NCI-H1105 treated with DMSO at 0.1 percent for 48 hours (cell line): ENCODE measurements around the gene PEX11B.
"Not testable (repeated sequence)": the region's sequence is repeated elsewhere in the genome, so short reads cannot be mapped to it uniquely, and the experiment has no call there.

Source experiments
- DNase-seq: peaks from one replicate; lab custom pipeline; 2025; lab: John Stamatoyannopoulos, UW

PEX11B gene

DNA sequence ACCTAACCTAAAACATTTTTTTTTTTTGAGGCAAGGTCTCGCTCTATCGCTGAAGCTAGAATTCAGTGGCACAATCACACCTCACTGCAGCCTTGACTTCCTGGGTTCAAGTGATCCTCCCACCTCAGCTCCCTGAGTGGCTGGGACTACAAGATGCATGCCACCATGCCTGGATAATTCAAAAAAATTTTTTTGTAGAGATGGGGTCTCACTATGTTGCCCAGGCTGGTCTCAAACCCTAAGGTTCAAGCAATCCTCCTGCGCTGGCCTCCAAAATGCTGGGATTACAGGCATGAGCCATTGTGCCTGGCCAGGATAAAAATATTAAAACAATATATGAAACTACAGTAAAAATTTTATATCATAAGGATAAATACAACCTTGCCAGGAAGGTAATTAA lies 34.4 kb upstream of the PEX11B start:
- no peak for DNase-seq

GRCh38 chr1:145951526-145951925 lies 33.0 kb upstream of the PEX11B start:
- no peak for DNase-seq

- DNase-seq, result no peak
These were observed 30.7 kb upstream of the PEX11B start for GRCh38 chr1:145949219-145949618.

GRCh38 chr1:145947551-145947950 lies 29.0 kb upstream of the PEX11B start:
- no peak for DNase-seq

GRCh38 chr1:145946477-145946986 lies 28.0 kb upstream of the PEX11B start:
- no peak for DNase-seq

- DNase-seq, result no peak
These were observed 26.0 kb upstream of the PEX11B start for GRCh38 chr1:145944532-145944931.

GRCh38 chr1:145942871-145943270 lies 24.4 kb upstream of the PEX11B start:
- DNase-seq, result no peak

DNA sequence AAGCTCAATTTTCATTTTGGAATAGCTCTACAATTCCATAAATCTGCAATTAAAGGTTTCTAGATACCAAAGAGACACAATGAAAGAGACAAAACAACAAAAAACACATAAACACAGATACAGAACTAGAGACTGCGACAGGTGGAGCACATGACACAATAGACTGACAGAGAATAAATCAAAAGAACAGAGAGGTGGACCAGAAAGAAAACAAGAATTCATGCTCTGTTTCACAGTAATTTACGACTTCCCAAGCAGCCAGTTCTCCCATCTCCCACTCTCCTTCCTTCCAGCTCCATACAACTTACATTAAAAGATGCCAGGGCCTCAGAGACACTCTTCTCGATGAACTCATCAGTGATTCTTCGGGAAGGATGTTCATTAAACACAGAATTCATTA lies 23.9 kb upstream of the PEX11B start:
- no peak for DNase-seq

DNA sequence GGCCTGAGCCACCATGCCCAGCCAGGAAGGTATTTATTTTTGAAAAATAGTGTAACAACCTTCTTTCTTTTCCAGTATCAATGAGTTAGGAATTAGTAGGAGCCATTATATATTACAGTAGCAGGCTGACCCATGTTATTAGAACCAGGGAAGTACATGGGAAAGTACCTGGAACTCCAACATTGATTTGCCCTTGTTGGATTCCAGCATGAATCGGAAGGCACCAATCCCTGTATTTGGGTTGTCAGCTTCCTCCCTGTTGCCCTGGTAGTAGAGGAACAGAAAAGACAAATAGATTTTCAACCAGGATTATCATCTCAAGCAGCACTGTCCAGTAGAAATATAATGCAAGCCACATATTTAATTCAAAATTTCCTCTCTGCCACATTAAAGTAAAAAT lies 18.9 kb upstream of the PEX11B start:
- no peak for DNase-seq

DNA sequence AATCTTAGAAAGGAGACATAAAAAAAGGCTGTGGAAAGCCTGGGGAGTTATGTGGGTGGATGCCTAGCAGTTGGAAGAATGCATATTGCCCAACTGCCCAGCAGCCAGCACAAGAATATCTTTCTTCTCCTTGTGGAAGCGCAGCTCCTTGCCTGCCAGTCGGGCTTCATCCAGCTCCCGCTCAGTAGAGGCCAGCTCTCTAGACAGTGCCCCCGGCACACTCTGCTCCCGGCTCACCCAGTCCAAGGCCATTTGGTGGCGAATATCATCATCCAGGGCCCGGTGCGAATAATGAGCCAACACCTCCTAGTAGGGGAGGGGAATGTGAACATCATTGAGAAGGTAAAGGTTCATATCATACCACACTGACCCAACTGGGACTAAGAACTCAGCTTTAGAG lies 17.7 kb upstream of the PEX11B start:
- no peak for DNase-seq

DNA sequence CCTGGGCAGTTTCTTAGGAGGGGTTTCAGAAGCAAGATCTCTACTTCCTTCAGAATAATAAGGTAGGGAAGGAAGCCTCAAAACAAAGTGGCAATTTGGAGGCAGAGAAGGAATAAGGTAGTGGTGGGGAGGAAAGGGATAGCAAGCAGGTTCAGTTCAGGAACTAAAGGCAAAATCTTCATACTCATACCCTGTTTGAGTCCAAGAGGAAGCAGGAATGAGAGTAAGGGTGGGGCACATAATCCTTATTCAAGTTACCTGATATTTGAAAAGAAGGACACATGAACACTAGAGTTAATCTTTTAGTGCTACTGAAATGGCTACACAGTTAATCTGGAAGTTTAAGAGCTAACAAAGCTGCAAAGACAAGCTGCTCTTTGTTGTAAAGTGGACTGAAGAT lies 17.2 kb upstream of the PEX11B start:
- no peak for DNase-seq

DNA sequence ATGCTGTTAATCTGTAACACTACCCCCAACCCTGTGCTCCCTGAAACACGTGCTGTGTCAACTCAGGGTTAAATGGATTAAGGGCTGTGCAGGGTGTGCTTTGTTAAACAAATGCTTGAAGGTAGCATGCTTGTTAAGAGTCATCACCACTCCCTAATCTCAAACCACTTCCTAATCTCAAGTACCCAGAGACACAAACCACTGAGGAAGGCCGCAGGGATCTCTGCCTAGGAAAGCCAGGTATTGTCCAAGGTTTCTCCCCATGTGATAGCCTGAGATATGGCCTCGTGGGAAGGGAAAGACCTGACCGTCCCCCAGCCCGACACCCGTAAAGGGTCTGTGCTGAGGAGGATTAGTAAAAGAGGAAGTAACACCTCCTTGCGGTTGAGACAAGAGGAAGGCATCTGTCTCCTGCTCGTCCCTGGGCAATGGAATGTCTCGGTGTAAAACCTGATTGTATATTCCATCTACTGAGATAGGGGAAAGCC lies 14.0 kb upstream of the PEX11B start:
- DNase-seq, result not testable (repeated sequence)

DNA sequence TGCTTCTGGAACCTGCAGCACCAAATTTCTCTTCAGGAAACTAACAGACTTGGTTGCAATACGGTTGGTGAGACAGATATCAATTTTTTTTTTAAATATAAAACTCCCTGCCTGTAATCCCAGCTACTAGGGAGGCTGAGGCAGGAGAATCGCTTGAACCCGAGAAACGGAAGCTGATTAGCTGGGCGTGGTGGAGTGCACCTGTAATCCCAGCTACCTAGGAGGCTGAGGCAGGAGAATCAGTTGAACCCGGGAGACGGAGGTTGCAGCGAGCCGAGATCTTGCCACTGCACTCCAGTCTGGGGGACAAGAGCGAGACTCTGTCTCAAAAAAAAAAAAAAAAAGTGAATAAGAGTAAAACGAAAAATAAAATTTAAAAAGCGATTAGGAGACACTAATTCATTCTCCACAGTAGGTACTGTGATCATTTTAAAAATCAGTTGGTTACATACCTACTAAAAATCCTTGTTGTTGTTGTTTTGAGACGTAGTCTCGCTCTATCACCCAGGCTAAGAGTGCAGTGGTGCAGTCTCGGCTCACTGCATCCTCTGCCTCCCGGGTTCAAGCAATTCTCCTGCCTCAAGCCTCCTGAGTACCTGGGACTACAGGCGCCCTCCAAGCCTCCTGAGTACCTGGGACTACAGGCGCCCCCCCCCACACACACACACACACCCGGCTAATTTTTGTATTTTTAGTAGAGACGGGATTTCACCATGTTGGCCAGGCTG lies 9.6 kb upstream of the PEX11B start:
- DNase-seq, result no peak

DNA sequence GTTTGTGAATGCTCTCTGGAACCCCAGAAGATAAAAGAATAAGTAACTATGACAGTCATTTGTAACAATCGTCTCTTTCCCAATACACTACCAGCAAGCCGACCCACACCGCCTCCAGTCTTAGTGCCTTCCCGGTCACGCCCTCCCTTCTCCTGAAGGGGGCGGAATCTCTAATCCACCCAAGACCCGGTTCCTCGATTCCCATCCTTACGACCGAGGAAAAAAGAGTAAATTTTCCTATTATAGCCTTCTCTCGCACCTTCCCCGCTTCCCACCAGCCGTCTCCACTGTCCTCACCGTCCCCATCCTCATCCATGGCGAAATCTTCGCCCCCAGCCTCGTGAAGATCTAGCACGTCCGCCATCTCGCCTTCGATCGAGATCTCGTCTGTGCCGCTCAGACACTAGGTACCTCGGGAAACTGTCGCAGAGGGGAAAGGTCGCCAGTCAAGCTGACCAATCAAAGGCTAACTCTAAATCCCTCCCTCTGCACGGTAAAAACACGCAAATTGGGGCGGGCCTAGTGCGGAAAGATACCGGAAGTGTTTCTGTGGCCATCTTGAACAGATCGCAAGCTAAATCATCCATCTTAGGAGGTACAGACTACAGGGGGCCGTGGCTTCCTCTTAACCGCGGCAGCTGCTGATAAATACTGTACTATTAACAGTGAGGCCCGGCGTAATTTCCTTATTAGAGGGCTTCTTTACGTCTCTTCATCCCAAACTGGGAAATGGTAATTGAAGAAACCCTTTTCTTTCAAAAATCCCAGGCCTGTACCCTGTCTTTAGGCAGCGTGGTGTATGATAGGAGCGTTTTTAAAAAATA lies 8.8 kb upstream of the PEX11B start, which contains the start of gene RBM8A:
Gene RBM8A, minus strand, starts transcription at position 422 of the 824 bp plus-strand sequence. Its CDS starts 58 bp downstream, at position 364.
- peak; percentile 99 for DNase-seq

DNA sequence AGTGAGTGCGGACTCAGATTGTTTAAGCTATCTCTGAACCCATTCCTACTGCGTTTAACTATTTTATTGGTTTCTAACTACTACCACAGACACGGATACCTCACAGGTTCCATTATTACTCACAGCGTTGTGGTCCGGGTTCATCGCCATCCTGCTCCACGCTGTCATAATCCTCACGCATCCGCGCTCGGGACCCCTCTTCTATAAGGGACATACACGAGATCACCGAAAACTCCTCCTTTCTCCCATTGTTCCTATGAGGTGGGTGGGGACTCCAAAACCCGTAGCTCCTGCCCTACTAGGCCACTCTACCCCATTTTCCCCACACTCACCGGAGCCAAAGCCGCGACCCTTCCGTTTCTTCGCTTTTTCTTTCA lies 8.2 kb upstream of the PEX11B start:
- DNase-seq, result no peak

DNA sequence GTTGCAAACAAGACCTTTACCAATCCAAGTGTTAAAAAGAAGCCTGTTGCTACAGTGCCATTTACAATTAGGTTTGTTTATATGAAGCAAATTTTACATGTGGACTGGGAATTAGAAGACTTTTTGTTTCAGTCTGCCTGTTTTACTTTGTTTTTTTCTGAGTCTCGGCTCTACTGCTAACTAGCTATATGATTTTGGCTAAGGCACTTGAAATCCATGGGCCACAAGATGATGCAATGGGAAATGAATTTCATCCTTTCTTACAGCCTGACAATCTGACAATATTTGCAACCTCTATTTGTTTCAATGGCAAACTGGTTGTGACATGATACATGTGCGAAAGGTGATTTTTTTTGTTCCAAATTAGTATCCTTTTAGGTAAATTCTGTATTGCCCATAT lies 3.7 kb upstream of the PEX11B start:
- DNase-seq, result no peak

DNA sequence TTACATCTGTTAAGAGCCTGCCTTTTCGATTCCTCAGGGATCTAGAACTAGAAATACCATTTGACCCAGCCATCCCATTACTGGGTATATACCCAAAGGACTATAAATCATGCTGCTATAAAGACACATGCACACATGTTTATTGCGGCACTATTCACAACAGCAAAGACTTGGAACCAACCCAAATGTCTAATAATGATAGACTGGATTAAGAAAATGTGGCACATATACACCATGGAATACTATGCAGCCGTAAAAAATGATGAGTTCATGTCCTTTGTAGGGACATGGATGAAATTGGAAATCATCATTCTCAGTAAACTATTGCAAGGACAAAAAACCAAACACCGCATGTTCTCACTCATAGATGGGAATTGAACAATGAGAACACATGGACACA lies 1.8 kb upstream of the PEX11B start:
- not testable (repeated sequence) for DNase-seq

GRCh38 chr1:145918992-145919939 lies 749 bp upstream of the PEX11B start:
- DNase-seq, result peak; percentile 46

DNA sequence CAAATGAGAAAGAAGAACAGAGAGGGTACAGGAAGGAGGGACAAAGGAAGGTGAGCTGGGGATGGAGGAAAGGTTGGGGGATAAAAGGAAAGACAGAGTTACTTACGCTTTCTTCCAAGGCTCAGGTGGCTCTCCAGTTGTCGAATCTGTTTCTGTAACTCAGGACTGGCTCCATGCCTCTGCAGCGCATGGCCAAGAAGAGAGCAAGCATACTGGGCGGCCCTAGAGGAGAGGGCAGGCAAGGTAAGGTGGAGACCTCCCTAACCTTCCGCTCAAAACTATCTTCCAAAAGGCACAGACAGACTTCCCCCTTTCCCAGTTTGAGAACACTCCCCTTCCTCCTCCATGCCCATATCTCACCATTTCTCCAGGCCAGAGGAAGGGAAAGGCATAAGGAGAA lies 922 bp downstream of the PEX11B start:
- no peak for DNase-seq

DNA sequence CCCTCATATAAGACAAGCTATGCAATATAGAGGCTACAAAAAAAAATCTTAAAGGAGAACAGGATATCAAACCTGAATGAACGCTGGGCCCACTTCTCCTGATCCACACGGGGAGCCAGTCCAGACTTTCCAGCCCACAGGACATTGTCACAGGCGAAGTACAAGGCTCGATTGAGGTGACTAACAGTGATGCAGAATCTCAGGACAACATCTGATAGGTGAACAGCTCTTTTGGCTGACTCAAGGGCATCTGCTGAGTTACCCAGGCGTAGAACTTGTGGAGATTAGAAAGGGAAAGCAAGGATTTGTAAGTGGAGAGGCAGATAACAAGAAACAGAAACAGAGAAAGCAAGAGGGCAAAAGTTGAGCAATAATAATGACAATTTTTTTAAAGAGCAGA lies 1.8 kb downstream of the PEX11B start:
- DNase-seq, result no peak

DNA sequence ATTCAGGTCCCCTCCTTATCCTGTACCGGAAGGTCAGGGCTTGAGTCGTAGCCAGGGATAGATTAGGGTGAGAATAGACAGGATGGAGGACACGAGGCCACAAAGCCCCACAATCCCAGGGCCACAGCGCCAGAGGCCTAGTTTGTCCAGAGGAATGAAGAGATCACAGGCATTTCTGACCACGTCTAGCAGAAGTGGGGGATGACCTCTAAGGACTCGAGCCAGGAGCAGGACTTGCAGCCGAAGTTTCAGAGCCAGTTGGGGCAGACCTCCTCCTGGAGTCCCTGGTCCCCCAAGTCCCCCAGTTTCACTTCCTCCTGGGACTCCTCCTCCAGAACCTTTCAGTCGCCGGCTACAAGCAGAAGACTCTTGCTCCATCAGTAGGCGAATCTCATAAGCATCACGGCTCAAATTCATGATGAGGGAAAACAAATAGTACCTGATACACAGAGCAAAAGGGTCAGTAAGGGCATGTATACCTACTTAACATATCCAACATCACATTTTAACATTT lies 6.3 kb downstream of the PEX11B start:
- DNase-seq, result no peak

DNA sequence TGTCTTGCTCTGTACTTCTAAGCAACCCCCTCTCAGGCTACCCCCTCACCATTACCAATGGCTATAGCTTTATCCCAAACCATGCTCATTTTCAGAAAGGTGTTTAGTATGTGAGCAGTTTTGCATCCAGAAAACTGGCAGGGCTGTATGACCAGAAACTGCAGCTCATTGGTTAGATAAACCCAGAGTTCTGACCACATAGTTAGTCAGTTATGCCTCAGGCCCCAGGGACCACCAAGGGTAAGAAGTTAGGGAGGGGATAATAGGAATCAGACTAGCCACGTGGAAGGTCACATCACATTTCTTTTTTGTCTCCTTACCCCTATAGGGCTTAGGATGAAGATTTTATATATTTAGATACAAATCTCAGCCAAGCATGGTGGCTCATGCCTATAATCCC lies 9.9 kb downstream of the PEX11B start:
- no peak for DNase-seq
